Stimulated activated CD8-positive, alpha-beta memory T cell treated with anti-CD3 and anti-CD28 coated beads, Interleukin-4, amount 100 ng/mL, for 1 hour (primary cell): Measurements from ENCODE around the gene C2CD4C.
"Not testable (repeated sequence)": the region's sequence is repeated elsewhere in the genome, so short reads cannot be mapped to it uniquely, and the experiment has no call there.

Experiments used
- DNase-seq, 2 donors: peaks; one replicate each; pipeline ENCODE4 v3.0.0-alpha.2; 2020; ENCODE audit warnings: low read depth in 2 of 2, low spot score in 1 of 2

Gene C2CD4C

GRCh38 chr19:438416-438958 lies 29.5 kb upstream of the C2CD4C start:
- DNase-seq = no peak

- DNase-seq = no peak
Observed at GRCh38 chr19:437041-437440, 28.1 kb upstream of the C2CD4C start.

- DNase-seq = no peak
Observed at GRCh38 chr19:436413-436950, 27.5 kb upstream of the C2CD4C start.

GRCh38 chr19:435707-436412 lies 26.9 kb upstream of the C2CD4C start:
- DNase-seq = no peak

GRCh38 chr19:435056-435706 lies 26.2 kb upstream of the C2CD4C start:
- DNase-seq = no peak

- no peak for DNase-seq
Observed at GRCh38 chr19:434152-434960, 25.4 kb upstream of the C2CD4C start.

- no peak for DNase-seq
Observed at GRCh38 chr19:430701-431100, 21.8 kb upstream of the C2CD4C start.

- no peak for DNase-seq
Observed at GRCh38 chr19:428149-428548, 19.2 kb upstream of the C2CD4C start.

- DNase-seq = not testable (repeated sequence)
Observed at GRCh38 chr19:427675-428074, 18.7 kb upstream of the C2CD4C start.

GRCh38 chr19:426725-427445 lies 17.9 kb upstream of the C2CD4C start:
- no peak for DNase-seq

- DNase-seq = no peak
Observed at GRCh38 chr19:425056-425455, 16.1 kb upstream of the C2CD4C start.

- no peak for DNase-seq
Observed at GRCh38 chr19:424546-424945, 15.6 kb upstream of the C2CD4C start.

GRCh38 chr19:423691-424466 lies 14.9 kb upstream of the C2CD4C start:
- DNase-seq = no peak

- not testable (repeated sequence) for DNase-seq
Observed at GRCh38 chr19:422917-423226, 13.9 kb upstream of the C2CD4C start.

GRCh38 chr19:422213-422916 lies 13.4 kb upstream of the C2CD4C start:
- no peak for DNase-seq

GRCh38 chr19:419721-420515 lies 11.0 kb upstream of the C2CD4C start:
- DNase-seq = no peak

- DNase-seq = no peak
Observed at GRCh38 chr19:418761-419671, 10.1 kb upstream of the C2CD4C start.

GRCh38 chr19:416416-416815 lies 7.5 kb upstream of the C2CD4C start:
- DNase-seq = no peak
